Breast epithelium (tissue), 4 donors: ENCODE data around the gene CACNA1E. TPM values are rescaled to one million over a fixed set of nuclear protein-coding genes. Genes with fewer than 3 reads are reported as not detected.
"Not testable (repeated sequence)": the region's sequence is repeated elsewhere in the genome, so short reads cannot be mapped to it uniquely, and the experiment has no call there.

Source experiments
- DNase-seq, 2 donors: peaks; one replicate each; pipeline ENCODE4 v3.0.0-alpha.2; 2019; ENCODE audit warnings: low spot score in 2 of 2
- H3K27ac ChIP-seq, 2 donors: fragments of 200-600 bp; sonication (generic) in 1 of 2; one replicate each; pipeline ENCODE4 v1.5.1; 2016 to 2019; ENCODE audit warnings: mild to moderate bottlenecking in 1 of 2
- H3K27me3 ChIP-seq, 2 donors: fragments of 200-600 bp; sonication (generic) in 1 of 2; one replicate each; pipeline versions ENCODE4 v1.5.1 to v1.6.0; 2017 to 2019; ENCODE audit warnings: control low read depth in 1 of 2, mild to moderate bottlenecking in 1 of 2
- H3K36me3 ChIP-seq: fragments of 200-600 bp; one replicate; pipeline ENCODE4 v1.5.1; 2019
- H3K4me1 ChIP-seq, 2 donors: fragments of 200-600 bp; sonication (generic); one replicate each; pipeline ENCODE4 v1.5.1; 2016 to 2019; ENCODE audit warnings: control low read depth in 1 of 2
- H3K4me3 ChIP-seq, 3 donors: fragments of 200-600 bp; sonication (generic); 1 replicate in 2 of 3; 2 replicates in 1 of 3; pipeline ENCODE4 v1.5.1; 2016 to 2019; ENCODE audit warnings: mild to moderate bottlenecking in 3 of 3, moderate library complexity in 2 of 3
- H3K9me3 ChIP-seq, 2 donors: fragments of 200-600 bp; sonication (generic) in 1 of 2; one replicate each; pipeline ENCODE4 v1.5.1; 2016 to 2019; ENCODE audit warnings: control low read depth in 1 of 2
- CTCF ChIP-seq, 3 donors: fragments of 450-650 bp; IDR thresholded peaks; one replicate each; pipeline ENCODE4 v1.5.1; 2016 to 2017; ENCODE audit warnings: antibody characterized with exemption in 3 of 3, mild to moderate bottlenecking in 3 of 3, moderate library complexity in 3 of 3
- POLR2A ChIP-seq: fragments of 450-650 bp; IDR thresholded peaks from one replicate; pipeline ENCODE4 v1.6.1; 2016; ENCODE audit warnings: antibody characterized with exemption, mild to moderate bottlenecking, moderate library complexity
- POLR2AphosphoS5 ChIP-seq, 3 donors: sonication (generic); formaldehyde crosslinking; IDR thresholded peaks; one replicate each; pipeline ENCODE4 v1.6.1; 2017; ENCODE audit warnings: antibody characterized with exemption in 3 of 3
- intact Hi-C: fragments of 100-400 bp; cut with DNase I; formaldehyde crosslinking; loops from one replicate; pipeline ENCODE4 v1.15.1; 2023; ENCODE audit warnings: low total_unique reads
- total RNA-seq, 3 donors: library from RNA; depleted of rRNA; stranded (reverse); fragments of >200 nt; gene quantifications; one replicate each; pipeline ENCODE4 v1.1.0, GENCODE V29; 2016

The CACNA1E gene
- total RNA-seq, 3 donors from 2014 or later, result under 0.01 TPM; not detected in 2

DNA sequence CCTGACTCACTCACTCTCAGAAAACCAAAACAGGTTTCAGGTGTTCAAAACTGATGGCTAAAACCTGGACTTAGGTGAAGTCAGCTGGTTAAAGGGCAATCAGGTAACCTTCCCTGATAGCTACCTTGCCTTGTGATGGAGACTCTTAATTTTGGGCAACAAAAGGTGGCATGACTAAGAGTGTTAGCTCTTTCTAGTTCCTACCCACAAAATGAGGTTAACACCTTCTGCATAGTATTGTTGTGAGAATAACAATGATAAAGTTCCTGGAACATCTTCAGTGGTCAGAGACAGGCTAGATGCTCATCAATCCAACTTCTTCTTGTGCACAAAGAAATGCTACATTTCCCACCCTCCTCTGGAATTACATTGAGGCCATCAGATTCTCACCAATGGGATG, 363.4 kb downstream of the CACNA1E start:
- DNase-seq, result no peak
- H3K4me1 ChIP-seq, result no peaks in the 10 kb centered on the region
- H3K27me3 ChIP-seq, result no peaks in the 10 kb centered on the region
- intact Hi-C loops, result no loop called here
- H3K9me3 ChIP-seq, result no peaks in the 10 kb centered on the region
- TF ChIP-seq POLR2AphosphoS5 (IDR thresholded peaks at IDR 0.05) (no peak), POLR2A (no peak), CTCF (IDR thresholded peaks at IDR 0.05) (no peak)
- H3K4me3 ChIP-seq, result no peak overlapping the region
- no peak overlapping the region for H3K27ac ChIP-seq
- H3K36me3 ChIP-seq, result no peaks in the 10 kb centered on the region

- H3K27me3 ChIP-seq, result no peaks in the 10 kb centered on the region
- H3K4me3 ChIP-seq, result no peak overlapping the region
- no peaks in the 10 kb centered on the region for H3K36me3 ChIP-seq
- H3K4me1 ChIP-seq, result no peaks in the 10 kb centered on the region
- DNase-seq, result no peak
- H3K27ac ChIP-seq, result no peak overlapping the region
- intact Hi-C loops, result no loop called here
- peaks cover 7 to 8% of the 10 kb centered on the region in 2 donors for H3K9me3 ChIP-seq
- TF ChIP-seq CTCF (IDR thresholded peaks at IDR 0.05), result no peak
- no peak for TF ChIP-seq POLR2AphosphoS5 (IDR thresholded peaks at IDR 0.05)
- no peak for TF ChIP-seq POLR2A
Measured at GRCh38 chr1:181849071-181849470, 365.8 kb downstream of the CACNA1E start.

- H3K27me3 ChIP-seq, H3K9me3 ChIP-seq, H3K4me1 ChIP-seq, intact Hi-C loops, DNase-seq, H3K36me3 ChIP-seq, H3K4me3 ChIP-seq, H3K27ac ChIP-seq: not testable (repeated sequence)
Measured at GRCh38 chr1:181854212-181854611, 370.9 kb downstream of the CACNA1E start.

- DNase-seq, result no peak
- Histone ChIP-seq H3K36me3 (no peaks in the 10 kb centered on the region), H3K9me3 (peaks cover 8% of the 10 kb centered on the region in 2 donors), H3K4me3 (no peak overlapping the region), H3K27me3 (no peaks in the 10 kb centered on the region), H3K27ac (no peak overlapping the region), H3K4me1 (no peaks in the 10 kb centered on the region)
- intact Hi-C loops, result no loop called here
- no peak for TF ChIP-seq CTCF (IDR thresholded peaks at IDR 0.05)
- TF ChIP-seq POLR2AphosphoS5 (IDR thresholded peaks at IDR 0.05), result no peak
- no peak for TF ChIP-seq POLR2A
Measured at GRCh38 chr1:181855380-181855779, 372.1 kb downstream of the CACNA1E start.
